ENCODE data around the gene EFNA5.

GRCh38 chr5:107377277-107377609, 293.5 kb downstream of the EFNA5 start:
- TF ChIP-seq ZFX (IDR thresholded peaks at IDR 0.05) (no peak), POLR2A (IDR thresholded peaks at IDR 0.05; ENCODE audit: borderline replicate concordance, extremely low read depth, insufficient read depth, insufficient read length) (no peak), POLR2AphosphoS5 (IDR thresholded peaks at IDR 0.05; ENCODE audit: low read depth, low read length) (no peak), ZNF274 (IDR thresholded peaks at IDR 0.05; ENCODE audit: low read depth, low read length) (no peak), CTCF (IDR thresholded peaks at IDR 0.05 in 2 of 3, conservative IDR thresholded peaks at IDR 0.05 in 1 of 3; ENCODE audit: borderline replicate concordance in 1 of 3, insufficient read depth in 1 of 3, low read depth in 2 of 3, low read length in 2 of 3) (no peak)
